OCI-LY1 (cell line): ENCODE measurements around the gene KCNJ14.

ENCODE experiments used
- H2AFZ ChIP-seq: fragments of 200-600 bp; sonication (generic), shearing (Covaris generic); 2 replicates; pipeline ENCODE4 v1.6.0; 2014; ENCODE audit warnings: antibody characterized with exemption, mild to moderate bottlenecking, low read length
- H3F3A ChIP-seq: fragments of 200-600 bp; sonication (generic), shearing (Covaris generic); 2 replicates; pipeline ENCODE4 v1.6.0; 2014; ENCODE audit warnings: mild to moderate bottlenecking, antibody characterized with exemption, low read length, moderate library complexity; ENCODE audit not compliant: insufficient read depth
- H3K27ac ChIP-seq: fragments of 200-600 bp; sonication (generic); 2 replicates; pipeline ENCODE4 v1.5.1; 2014; ENCODE audit warnings: low read length, mixed run types, mild to moderate bottlenecking, low read depth; ENCODE audit not compliant: poor library complexity, severe bottlenecking
- H3K27me3 ChIP-seq: fragments of 200-600 bp; sonication (generic); 2 replicates; pipeline ENCODE4 v1.6.0; 2014; ENCODE audit warnings: antibody characterized with exemption, mild to moderate bottlenecking, low read length, moderate library complexity; ENCODE audit not compliant: insufficient read depth
- H3K36me3 ChIP-seq: fragments of 200-600 bp; sonication (generic); 2 replicates; pipeline ENCODE4 v1.6.1; 2014; ENCODE audit warnings: mild to moderate bottlenecking, antibody characterized with exemption, low read length, moderate library complexity, mixed read lengths; ENCODE audit not compliant: insufficient read depth
- H3K4me1 ChIP-seq: fragments of 200-600 bp; sonication (generic); 2 replicates; pipeline ENCODE4 v1.5.1; 2014; ENCODE audit warnings: mild to moderate bottlenecking, low read length, moderate library complexity; ENCODE audit not compliant: insufficient read depth, severe bottlenecking
- H3K4me2 ChIP-seq: fragments of 200-600 bp; sonication (generic), shearing (Covaris generic); 2 replicates; pipeline ENCODE4 v1.6.1; 2014; ENCODE audit warnings: low read length
- H3K4me3 ChIP-seq: fragments of 200-600 bp; sonication (generic); 2 replicates; pipeline ENCODE4 v1.5.1; 2014; ENCODE audit warnings: low read length, low read depth, mild to moderate bottlenecking, mixed read lengths; ENCODE audit not compliant: poor library complexity, severe bottlenecking
- H3K79me2 ChIP-seq: fragments of 200-600 bp; shearing (Covaris generic); 2 replicates; pipeline ENCODE4 v1.6.1; 2016; ENCODE audit warnings: mixed run types, low read length, mixed read lengths; ENCODE audit not compliant: insufficient read depth
- H3K9ac ChIP-seq: fragments of 200-600 bp; sonication (generic), shearing (Covaris generic); 2 replicates; pipeline ENCODE4 v1.6.1; 2014; ENCODE audit warnings: mild to moderate bottlenecking, low read length, mixed read lengths
- H3K9me2 ChIP-seq: fragments of 200-600 bp; sonication (generic), shearing (Covaris generic); 2 replicates; pipeline ENCODE4 v1.6.1; 2014; ENCODE audit warnings: low read depth, mild to moderate bottlenecking, low read length, mixed read lengths
- H3K9me3 ChIP-seq: fragments of 200-600 bp; shearing (Covaris generic); 2 replicates; pipeline ENCODE4 v1.6.1; 2014; ENCODE audit warnings: low read length, mixed read lengths
- H4K20me1 ChIP-seq: fragments of 200-600 bp; sonication (generic), shearing (Covaris generic); 2 replicates; pipeline ENCODE4 v1.6.0; 2016; ENCODE audit warnings: mild to moderate bottlenecking, low read length; ENCODE audit not compliant: insufficient read depth
- EZH2 ChIP-seq: fragments of 200-600 bp; sonication (generic), shearing (Covaris generic); IDR thresholded peaks from 2 replicates; pipeline ENCODE4 v1.8.0; 2017; ENCODE audit warnings: borderline replicate concordance, mixed run types, mild to moderate bottlenecking, antibody characterized with exemption, low read length, moderate library complexity, mixed read lengths
- TF ChIP-seq, protein P1 (sequence below): fragments of 200-600 bp; sonication (generic), shearing (Covaris generic); IDR thresholded peaks from 2 replicates; pipeline ENCODE4 v1.5.1; 2017; ENCODE audit warnings: mild to moderate bottlenecking, antibody characterized with exemption, low read length, moderate library complexity, mixed read lengths

KCNJ14 gene

DNA sequence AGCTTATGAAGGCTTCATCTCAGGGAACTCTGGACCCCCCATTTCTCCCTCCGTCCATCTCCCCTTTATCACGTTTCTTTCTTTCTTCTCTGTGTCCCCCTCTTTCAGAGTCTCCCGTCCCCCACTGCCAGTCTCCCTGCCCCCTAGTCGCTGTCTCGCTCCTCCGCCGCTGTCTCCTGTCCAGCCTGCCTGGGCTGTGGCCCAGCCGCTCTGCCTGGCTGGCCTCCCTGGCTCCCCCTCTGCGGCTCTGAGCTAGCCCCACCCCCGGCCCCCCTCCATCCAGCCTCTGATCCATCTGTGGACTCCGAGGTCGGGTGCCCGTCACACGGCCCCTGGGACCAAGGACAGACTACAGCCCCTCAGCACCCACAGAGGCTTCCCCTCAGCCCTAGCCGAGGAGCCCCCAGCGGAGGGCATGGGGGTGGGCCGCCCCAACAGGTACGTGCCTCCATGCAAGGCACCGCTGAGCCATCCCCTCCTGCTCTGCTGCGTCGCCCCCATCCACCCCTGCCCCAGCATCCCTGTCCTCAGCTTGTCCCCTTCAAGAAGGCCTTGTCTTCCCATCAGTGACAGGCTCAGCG, 1.1 kb upstream of the KCNJ14 start:
- Histone ChIP-seq H3K9ac (no peak overlapping the region), H3K27ac (no peak overlapping the region), H4K20me1 (no peaks in the 10 kb centered on the region), H3K4me2 (no peak overlapping the region), H2AFZ (no peak overlapping the region), H3K4me1 (no peaks in the 10 kb centered on the region), H3K79me2 (no peaks in the 10 kb centered on the region), H3F3A (no peaks in the 10 kb centered on the region), H3K9me3 (no peaks in the 10 kb centered on the region), H3K4me3 (no peak overlapping the region), H3K27me3 (no peaks in the 10 kb centered on the region), H3K9me2 (no peaks in the 10 kb centered on the region), H3K36me3 (peaks cover 90% of the 10 kb centered on the region)
- no peak for TF ChIP-seq EZH2
- TF ChIP-seq, protein P1, sequence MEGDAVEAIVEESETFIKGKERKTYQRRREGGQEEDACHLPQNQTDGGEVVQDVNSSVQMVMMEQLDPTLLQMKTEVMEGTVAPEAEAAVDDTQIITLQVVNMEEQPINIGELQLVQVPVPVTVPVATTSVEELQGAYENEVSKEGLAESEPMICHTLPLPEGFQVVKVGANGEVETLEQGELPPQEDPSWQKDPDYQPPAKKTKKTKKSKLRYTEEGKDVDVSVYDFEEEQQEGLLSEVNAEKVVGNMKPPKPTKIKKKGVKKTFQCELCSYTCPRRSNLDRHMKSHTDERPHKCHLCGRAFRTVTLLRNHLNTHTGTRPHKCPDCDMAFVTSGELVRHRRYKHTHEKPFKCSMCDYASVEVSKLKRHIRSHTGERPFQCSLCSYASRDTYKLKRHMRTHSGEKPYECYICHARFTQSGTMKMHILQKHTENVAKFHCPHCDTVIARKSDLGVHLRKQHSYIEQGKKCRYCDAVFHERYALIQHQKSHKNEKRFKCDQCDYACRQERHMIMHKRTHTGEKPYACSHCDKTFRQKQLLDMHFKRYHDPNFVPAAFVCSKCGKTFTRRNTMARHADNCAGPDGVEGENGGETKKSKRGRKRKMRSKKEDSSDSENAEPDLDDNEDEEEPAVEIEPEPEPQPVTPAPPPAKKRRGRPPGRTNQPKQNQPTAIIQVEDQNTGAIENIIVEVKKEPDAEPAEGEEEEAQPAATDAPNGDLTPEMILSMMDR = no peak

DNA sequence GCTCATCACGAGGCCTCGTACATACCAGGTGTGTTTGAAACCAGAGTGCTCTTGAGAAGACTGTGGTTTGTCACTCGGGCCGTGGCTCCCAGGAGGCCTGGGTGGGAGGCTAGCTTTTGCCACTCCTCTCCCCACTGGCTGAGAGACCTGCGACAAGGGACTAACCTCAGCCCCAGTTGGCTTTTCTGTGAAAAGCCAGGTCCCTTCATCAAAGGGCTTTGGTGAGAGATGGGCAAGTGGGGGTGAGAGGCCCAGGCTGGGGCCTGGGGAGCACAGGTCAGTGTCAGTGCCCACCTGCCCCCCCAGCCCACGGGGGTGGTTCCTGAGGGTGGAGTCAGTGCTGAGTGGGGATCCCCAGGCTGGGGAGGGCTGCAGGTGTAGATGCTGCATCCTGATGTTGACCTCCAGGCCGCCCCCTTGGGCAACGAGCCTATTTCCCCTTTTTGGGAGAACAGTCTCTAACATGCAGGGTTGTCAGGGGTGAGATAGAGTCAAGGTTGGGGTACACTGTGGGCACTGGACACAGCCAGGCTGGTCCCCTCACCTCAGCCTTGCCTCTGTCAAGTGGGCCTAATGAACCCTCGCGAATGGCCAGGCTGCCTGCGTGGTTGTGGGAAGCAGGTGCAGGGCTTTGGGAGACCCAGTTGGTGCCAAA, 661 bp downstream of the KCNJ14 start:
- no peaks in the 10 kb centered on the region for H3K9me3 ChIP-seq
- H3K27ac ChIP-seq = no peak overlapping the region
- H3K4me2 ChIP-seq = no peak overlapping the region
- peaks cover 75% of the 10 kb centered on the region for H3K36me3 ChIP-seq
- no peaks in the 10 kb centered on the region for H3K27me3 ChIP-seq
- H3K4me3 ChIP-seq = no peak overlapping the region
- TF ChIP-seq, protein P1 = no peak
- TF ChIP-seq EZH2 = no peak
- no peaks in the 10 kb centered on the region for H4K20me1 ChIP-seq
- H3K4me1 ChIP-seq = no peaks in the 10 kb centered on the region
- H3K79me2 ChIP-seq = no peaks in the 10 kb centered on the region
- H3K9me2 ChIP-seq = no peaks in the 10 kb centered on the region
- H2AFZ ChIP-seq = no peak overlapping the region
- no peak overlapping the region for H3K9ac ChIP-seq
- no peaks in the 10 kb centered on the region for H3F3A ChIP-seq

DNA sequence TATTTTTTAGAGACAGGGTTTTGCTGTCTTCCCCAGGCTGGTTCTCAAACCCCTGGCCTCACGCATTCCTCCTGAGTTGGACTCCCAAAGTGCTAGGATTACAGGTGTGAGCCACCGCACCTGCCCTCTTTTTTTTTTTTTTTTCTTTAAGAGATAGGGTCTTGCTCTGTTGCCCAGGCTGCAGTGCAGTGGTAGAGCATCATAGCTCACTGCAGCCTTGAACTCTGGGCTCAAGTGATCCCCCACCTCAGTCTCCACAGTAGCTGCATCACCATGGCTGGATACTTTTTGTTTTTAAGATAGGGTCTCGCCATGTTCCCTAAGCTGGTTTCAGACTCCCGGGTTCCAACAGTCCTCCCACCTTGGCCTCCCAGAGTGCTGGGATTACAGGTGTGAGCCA, 1.5 kb downstream of the KCNJ14 start:
- no peaks in the 10 kb centered on the region for H3F3A ChIP-seq
- no peak overlapping the region for H3K4me2 ChIP-seq

More for the DNA sequence above, 1.5 kb downstream of the KCNJ14 start:
- no peaks in the 10 kb centered on the region for H4K20me1 ChIP-seq
- TF ChIP-seq EZH2 = no peak
- TF ChIP-seq, protein P1 = no peak
- peaks cover 74% of the 10 kb centered on the region for H3K36me3 ChIP-seq
- no peak overlapping the region for H3K27ac ChIP-seq
- no peaks in the 10 kb centered on the region for H3K4me1 ChIP-seq
- no peaks in the 10 kb centered on the region for H3K9me2 ChIP-seq
- H3K9me3 ChIP-seq = no peaks in the 10 kb centered on the region
- H3K4me3 ChIP-seq = no peak overlapping the region
- H2AFZ ChIP-seq = no peak overlapping the region
- H3K27me3 ChIP-seq = no peaks in the 10 kb centered on the region
- H3K9ac ChIP-seq = no peak overlapping the region
- no peaks in the 10 kb centered on the region for H3K79me2 ChIP-seq
